Measurements from ENCODE around the gene GEMIN7.

GEMIN7 gene

GRCh38 chr19:45086480-45086879 lies 7.4 kb downstream of the GEMIN7 start:
- Histone ChIP-seq H3K4me1 (ENCODE audit: low read length) (no peaks in the 10 kb centered on the region), H3K9ac (ENCODE audit: low read length) (no peak overlapping the region), H3K79me2 (ENCODE audit: low read length) (peaks cover 66% of the 10 kb centered on the region), H3K4me3 (ENCODE audit: low read length) (no peak overlapping the region), H3K27ac (ENCODE audit: low read length) (no peak overlapping the region), H3K27me3 (ENCODE audit: low read depth, low read length) (no peaks in the 10 kb centered on the region), H3K9me3 (ENCODE audit: insufficient read depth, low read length) (no peaks in the 10 kb centered on the region), H2AFZ (ENCODE audit: low read depth, low read length) (no peak overlapping the region), H3K36me3 (replicated peaks; ENCODE audit: low read depth, low read length) (peaks cover 56% of the 10 kb centered on the region), H3K4me2 (ENCODE audit: low read length) (no peak overlapping the region), H4K20me1 (ENCODE audit: insufficient read depth, low read length) (0 out of 2 replicates have a peak, but pooled peaks cover 12% of the 10 kb centered on the region)
- TF ChIP-seq CTCF (IDR thresholded peaks at IDR 0.05; ENCODE audit: low read depth, low read length) (no peak), EZH2phosphoT487 (IDR thresholded peaks at IDR 0.05; ENCODE audit: low read depth) (no peak)

DNA sequence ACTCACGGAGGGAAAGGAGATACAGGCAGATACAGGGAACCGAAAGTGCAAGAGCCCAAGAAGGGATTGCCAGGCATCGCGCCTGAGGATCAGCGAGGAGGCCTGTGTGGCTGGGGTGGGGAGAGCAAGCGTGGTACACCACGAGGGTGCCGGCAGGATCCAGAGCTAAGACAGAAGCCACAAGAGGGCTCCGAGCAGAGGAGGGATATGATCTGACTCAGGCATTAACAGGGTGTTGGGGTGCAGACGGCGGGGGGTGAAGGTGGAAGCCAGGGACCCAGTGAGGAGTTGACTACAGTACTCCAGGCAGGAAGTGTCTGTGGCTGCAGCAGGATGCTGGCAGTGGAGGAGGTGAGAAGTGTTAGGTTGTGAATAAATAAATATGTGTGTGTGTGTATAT lies 8.5 kb downstream of the GEMIN7 start:
- Histone ChIP-seq H3K27ac (ENCODE audit: low read length) (no peak overlapping the region), H3K9ac (ENCODE audit: low read length) (no peak overlapping the region), H3K36me3 (replicated peaks; ENCODE audit: low read depth, low read length) (peaks cover 51% of the 10 kb centered on the region), H3K79me2 (ENCODE audit: low read length) (peaks cover 55% of the 10 kb centered on the region), H4K20me1 (ENCODE audit: insufficient read depth, low read length) (0 out of 2 replicates have a peak, but pooled peaks cover 8% of the 10 kb centered on the region), H3K27me3 (ENCODE audit: low read depth, low read length) (no peaks in the 10 kb centered on the region), H3K4me1 (ENCODE audit: low read length) (peaks cover 6% of the 10 kb centered on the region), H3K9me3 (ENCODE audit: insufficient read depth, low read length) (no peaks in the 10 kb centered on the region), H3K4me3 (ENCODE audit: low read length) (no peak overlapping the region), H2AFZ (ENCODE audit: low read depth, low read length) (no peak overlapping the region), H3K4me2 (ENCODE audit: low read length) (no peak overlapping the region)
- TF ChIP-seq CTCF (IDR thresholded peaks at IDR 0.05; ENCODE audit: low read depth, low read length), result no peak
- no peak for TF ChIP-seq EZH2phosphoT487 (IDR thresholded peaks at IDR 0.05; ENCODE audit: low read depth)

GRCh38 chr19:45090034-45090433 lies 11.0 kb downstream of the GEMIN7 start:
- no peak for TF ChIP-seq CTCF (IDR thresholded peaks at IDR 0.05; ENCODE audit: low read depth, low read length)
- no peak for TF ChIP-seq EZH2phosphoT487 (IDR thresholded peaks at IDR 0.05; ENCODE audit: low read depth)
- Histone ChIP-seq H3K4me1 (ENCODE audit: low read length) (peaks cover 19% of the 10 kb centered on the region), H2AFZ (ENCODE audit: low read depth, low read length) (no peak overlapping the region), H3K4me2 (ENCODE audit: low read length) (no peak overlapping the region), H3K27me3 (ENCODE audit: low read depth, low read length) (no peaks in the 10 kb centered on the region), H3K4me3 (ENCODE audit: low read length) (no peak overlapping the region), H3K9ac (ENCODE audit: low read length) (no peak overlapping the region), H3K9me3 (ENCODE audit: insufficient read depth, low read length) (no peaks in the 10 kb centered on the region), H3K79me2 (ENCODE audit: low read length) (peaks cover 56% of the 10 kb centered on the region), H4K20me1 (ENCODE audit: insufficient read depth, low read length) (peaks cover 14% of the 10 kb centered on the region), H3K27ac (ENCODE audit: low read length) (no peak overlapping the region), H3K36me3 (replicated peaks; ENCODE audit: low read depth, low read length) (peaks cover 46% of the 10 kb centered on the region)

- peaks cover 56% of the 10 kb centered on the region for H3K79me2 ChIP-seq (ENCODE audit: low read length)
- H3K27me3 ChIP-seq (ENCODE audit: low read depth, low read length), result no peaks in the 10 kb centered on the region
- H3K36me3 ChIP-seq (replicated peaks; ENCODE audit: low read depth, low read length), result peaks cover 42% of the 10 kb centered on the region
- H3K27ac ChIP-seq (ENCODE audit: low read length), result no peak overlapping the region
- TF ChIP-seq CTCF (IDR thresholded peaks at IDR 0.05; ENCODE audit: low read depth, low read length), result no peak
- no peak for TF ChIP-seq EZH2phosphoT487 (IDR thresholded peaks at IDR 0.05; ENCODE audit: low read depth)
- no peak overlapping the region for H3K4me2 ChIP-seq (ENCODE audit: low read length)
- no peak overlapping the region for H3K4me3 ChIP-seq (ENCODE audit: low read length)
- no peaks in the 10 kb centered on the region for H3K9me3 ChIP-seq (ENCODE audit: insufficient read depth, low read length)
- H3K4me1 ChIP-seq (ENCODE audit: low read length), result peaks cover 19% of the 10 kb centered on the region
- peaks cover 16% of the 10 kb centered on the region for H4K20me1 ChIP-seq (ENCODE audit: insufficient read depth, low read length)
- no peak overlapping the region for H2AFZ ChIP-seq (ENCODE audit: low read depth, low read length)
- H3K9ac ChIP-seq (ENCODE audit: low read length), result no peak overlapping the region
These were observed 11.5 kb downstream of the GEMIN7 start for GRCh38 chr19:45090606-45091005.
